GM19395 (cell line): ENCODE results near the gene COMP.
"Not testable (repeated sequence)": the region's sequence is repeated elsewhere in the genome, so short reads cannot be mapped to it uniquely, and the experiment has no call there.

Source experiments
- ATAC-seq: cut with Tn5 transposase; IDR thresholded peaks from one replicate; pipeline ENCODE4 v1.9.1; 2021; ENCODE audit warnings: mild to moderate bottlenecking, moderate library complexity; ENCODE audit not compliant: unreplicated experiment

Gene COMP

DNA sequence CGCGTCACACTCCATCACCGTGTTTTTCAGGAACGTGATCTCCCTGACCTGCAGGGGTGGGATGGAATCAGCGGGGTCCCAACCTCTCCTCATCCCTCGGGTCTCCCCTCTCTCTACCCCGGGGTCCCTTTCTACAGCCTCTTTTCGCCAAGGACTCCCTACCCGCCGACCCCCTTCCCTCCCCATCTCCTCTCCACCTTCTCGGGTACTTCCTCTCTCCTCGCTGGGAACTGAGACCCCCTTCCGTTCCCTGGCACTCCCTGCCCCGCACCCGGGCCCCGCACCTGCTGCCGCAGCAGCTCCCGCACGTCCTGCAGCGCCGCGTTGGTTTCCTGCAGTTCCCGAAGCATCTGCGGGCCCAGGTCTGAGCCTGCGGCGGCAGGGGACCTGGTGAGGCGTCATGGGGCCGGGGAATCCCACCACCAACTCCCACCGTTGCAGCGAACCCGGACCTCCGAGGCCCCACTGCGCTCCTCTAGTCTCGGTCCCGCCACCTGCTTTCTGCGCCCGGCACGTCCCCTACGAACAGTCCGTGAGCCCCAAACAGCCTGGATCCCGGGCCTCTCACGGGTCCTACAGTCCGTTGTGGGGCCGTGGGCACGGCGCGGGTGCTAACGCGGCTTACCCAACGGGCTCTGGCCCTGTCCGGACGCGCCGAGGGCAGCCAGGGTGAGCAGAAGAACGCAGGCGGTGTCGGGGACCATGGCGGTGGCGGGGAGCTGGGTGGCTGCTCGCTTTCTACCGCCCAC lies at the start of gene COMP:
Gene COMP, minus strand, starts transcription at position 740 of the 749 bp plus-strand sequence. Its CDS starts 36 bp downstream, at position 704.
- no peak for ATAC-seq

- ATAC-seq, result no peak
Observed at GRCh38 chr19:18840288-18841267, 49.5 kb upstream of the COMP start.

DNA sequence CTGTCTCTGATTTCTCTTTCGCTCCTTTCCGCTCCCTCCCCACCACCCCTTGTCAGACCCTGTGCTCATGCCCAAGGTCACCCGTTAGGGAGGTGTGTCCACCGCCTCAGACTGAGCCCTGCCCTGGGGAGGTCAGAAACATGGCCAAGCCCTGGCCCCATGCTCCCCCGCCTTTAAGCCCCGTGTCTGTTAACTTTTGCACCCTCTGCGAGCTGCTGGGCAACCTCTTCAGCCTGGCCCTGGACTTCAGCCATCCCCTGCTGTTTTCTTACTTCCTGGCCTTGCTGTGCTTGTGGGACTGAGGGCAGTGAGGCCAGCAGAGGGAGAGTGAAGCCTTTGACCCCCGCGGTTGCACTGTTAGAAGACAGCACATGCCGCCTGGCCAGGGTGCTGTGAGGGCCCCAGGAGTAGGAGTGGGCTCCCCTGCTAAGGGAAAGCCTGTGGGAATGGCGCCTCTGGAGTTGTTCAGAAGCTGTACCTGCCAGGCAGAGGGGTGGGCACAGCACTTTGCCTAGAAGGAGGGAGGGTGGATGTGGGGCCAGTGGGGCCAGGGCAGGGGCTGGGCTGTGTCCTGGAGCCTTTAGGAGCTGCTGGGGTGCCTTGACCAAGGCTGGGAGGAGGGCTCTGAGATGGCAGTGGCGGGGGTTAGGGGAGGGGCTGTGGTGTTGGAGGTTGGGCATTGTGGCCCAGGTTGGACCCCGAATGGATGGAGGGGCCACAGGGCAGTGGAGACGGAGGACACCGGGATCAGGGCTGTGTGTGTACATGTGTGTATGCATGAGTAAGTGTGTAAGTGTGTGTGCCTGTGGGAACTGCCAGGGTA lies 48.6 kb upstream of the COMP start:
- no peak for ATAC-seq

DNA sequence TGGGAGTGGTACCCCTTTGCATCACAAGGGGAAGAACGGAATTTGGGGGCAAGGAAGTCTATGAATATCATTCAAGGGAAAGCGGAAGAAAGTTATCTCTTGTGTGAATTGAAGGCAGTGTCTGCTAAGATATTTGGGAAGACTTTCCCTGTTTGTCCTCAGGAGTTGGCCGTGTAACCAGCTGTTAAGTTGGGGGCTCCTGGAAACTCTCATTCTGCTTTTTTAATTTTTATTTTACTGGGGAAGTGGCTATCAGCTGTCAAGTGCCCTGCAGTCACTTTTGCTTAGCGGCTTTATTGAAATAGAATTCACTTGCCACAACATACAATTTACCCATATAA lies 43.5 kb upstream of the COMP start:
- no peak for ATAC-seq

DNA sequence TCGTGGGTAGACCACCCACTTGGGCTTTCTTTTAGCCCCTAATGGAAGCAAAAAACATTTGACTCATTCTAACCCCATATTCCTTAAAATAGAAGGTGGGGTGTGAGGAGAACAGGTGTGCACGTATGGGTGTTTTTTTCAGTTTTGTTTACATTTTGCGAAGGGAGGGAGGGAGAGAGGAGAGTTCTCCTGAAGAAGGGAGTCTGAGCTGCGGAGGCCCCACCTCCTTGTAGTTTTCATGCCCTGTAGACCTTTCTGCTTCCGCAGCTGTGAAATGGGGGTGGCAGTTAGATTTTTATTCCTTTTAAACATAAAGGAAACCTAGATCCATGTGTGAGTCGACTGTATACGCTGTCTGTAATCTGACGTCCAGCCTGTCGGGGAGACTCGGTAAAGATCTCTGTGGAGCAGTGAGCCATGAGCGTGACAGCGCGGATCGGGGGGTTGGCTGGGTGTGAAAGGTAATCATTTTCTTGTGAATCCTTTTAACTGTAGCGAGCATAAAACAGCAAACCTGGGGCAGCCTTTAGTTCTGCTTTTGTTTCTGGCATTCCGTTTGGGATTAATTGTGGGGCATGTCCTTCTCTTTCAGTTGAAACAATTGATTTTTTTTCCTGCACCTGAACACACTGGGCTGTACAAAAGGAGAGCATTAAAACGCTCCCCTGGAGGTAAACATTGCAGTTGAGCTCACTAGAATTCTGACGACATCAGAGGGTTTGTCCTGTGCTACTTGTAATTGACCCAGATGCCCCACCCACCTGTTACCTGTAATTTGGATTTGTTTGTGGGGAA lies 42.9 kb upstream of the COMP start:
- ATAC-seq, result no peak

GRCh38 chr19:18833141-18833476 lies 42.0 kb upstream of the COMP start:
- ATAC-seq, result peak; percentile 5

DNA sequence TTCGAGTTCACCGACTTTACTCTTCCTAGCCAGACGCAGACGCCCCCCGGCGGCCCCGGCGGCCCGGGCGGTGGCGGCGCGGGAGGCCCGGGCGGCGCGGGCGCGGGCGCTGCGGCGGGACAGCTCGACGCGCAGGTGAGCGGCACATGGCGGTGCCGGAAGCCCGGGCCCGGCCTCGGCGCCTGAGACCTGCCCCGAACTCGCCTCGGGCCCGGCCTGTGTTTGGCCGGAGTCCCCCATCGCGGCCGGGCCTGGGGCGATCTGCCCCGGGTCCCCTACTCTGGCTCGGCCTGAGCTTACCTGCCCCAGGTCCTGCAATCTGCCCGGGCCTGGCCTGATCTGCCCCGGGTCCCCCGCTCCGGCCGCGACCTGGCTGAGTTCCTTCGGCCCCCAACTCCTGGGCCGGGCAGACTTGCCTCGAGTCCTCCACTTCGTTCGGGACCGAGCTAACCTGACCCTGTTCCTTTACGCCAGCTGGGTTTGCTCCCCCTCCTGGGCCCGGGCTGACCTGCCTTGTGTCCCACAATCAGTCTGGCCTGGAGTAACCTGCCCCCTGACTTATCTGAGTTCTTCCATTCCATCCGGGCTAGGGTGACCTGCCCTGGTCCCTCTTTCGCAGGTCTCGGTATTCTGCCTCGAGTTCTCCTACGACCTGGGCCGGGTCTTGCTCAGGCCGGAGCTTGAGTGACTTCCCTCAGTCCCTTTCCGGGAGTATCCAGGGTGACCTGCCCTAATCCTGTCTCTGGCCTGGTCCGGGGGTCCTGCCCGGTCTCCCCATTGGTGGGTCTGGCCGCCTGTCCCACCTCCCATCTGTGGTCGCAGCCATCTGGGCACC lies 41.4 kb upstream of the COMP start:
- peak; percentile 35 for ATAC-seq

DNA sequence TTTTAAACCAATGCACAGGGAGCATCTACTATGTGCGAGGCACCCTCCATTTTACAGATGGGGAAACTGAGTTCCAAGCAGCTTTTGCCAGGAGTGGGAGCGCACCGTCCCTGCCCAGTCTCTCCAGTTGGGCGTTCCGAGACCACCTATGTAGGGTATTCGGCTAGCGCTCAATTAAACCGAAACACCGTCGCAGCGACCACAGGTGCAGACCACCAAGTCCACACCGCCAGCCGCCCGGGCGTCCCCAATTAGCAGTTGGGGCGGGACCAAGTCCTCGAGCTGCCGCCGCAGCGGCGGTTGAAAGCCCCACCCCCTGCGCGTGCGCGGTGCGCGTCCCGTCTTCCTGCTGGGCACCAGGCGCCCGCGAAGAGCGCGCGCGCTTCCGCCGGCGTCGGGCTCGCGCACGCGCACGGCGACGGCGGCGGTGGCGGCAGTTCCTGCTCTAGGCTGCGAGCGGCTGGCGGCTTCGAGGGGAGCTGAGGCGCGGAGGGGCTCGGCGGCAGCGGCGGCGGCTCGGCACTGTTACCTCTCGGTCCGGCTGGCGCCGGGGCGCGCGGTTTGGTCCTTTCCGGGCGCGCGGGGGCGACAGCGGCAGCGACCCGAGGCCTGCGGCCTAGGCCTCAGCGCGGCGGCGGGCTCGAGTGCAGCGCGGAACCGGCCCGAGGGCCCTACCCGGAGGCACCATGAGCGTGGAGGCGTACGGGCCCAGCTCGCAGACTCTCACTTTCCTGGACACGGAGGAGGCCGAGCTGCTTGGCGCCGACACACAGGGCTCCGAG lies 40.6 kb upstream of the COMP start, which contains the start of gene UPF1:
Gene UPF1, plus strand, starts transcription at position 436 of the 782 bp plus-strand sequence. Its CDS starts 251 bp downstream, at position 687.
- peak; percentile 66 for ATAC-seq

- no peak for ATAC-seq
Observed at GRCh38 chr19:18830488-18830887, 39.4 kb upstream of the COMP start.

- ATAC-seq, result no peak
Observed at GRCh38 chr19:18828786-18829185, 37.7 kb upstream of the COMP start.

DNA sequence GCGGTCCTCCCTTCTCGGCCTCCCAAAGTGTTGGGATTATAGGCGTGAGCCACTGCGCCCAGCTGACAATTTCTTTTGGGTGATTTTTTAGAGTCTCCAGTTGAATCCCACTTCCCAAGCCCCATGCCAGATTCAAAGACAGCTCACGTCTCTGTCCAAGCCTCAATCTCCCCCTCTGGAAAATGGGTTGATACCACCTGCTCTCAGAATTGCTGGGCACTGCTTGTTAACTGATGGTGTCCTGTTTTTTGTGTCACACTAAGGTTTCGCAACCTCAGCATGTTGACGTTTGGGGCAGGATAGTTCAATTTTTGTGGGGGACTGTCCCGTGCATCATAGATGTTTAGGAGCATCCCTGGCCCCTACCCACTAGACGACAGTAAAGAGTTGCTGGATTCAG lies 26.5 kb upstream of the COMP start:
- ATAC-seq, result no peak

DNA sequence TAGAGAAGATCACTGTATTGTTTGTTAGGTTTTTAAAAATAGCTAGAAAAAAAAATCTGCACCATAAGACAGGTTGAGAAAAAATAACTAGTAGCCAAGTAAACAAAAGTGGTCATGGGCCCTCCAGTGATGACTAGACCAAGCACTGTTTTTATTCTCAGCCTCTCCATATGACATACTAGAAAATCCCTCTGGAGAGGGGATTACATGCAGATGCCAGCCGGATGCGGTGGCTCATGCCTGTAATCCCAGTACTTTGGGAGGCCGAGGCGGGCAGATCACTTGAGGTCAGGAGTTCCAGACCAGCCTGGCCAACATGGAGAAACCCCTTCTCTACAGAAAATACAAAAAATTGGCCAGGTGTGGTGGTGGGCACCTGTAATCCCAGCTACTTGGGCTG lies 25.5 kb upstream of the COMP start:
- not testable (repeated sequence) for ATAC-seq

GRCh38 chr19:18815673-18816072 lies 24.6 kb upstream of the COMP start:
- no peak for ATAC-seq

- no peak for ATAC-seq
Observed at GRCh38 chr19:18814063-18814462, 23.0 kb upstream of the COMP start.

DNA sequence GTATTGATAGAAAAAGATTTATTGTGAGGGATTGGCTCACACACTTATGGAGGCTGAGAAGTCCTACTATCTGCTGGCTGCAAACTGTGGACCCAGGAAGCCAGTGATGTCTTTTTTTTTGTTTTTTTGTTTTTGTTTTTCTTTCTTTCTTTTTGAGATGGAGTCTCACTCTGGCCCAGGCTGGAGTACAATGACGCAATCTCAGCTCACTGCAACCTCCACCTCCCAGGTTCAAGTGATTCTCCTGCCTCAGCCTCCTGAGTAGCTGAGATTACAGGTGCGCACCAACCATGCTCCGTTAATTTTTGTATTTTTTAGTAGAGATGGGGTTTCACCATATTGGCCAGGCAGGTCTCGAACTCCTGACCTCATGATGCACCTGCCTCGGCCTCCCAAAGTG lies 20.5 kb upstream of the COMP start:
- not testable (repeated sequence) for ATAC-seq

- ATAC-seq, result no peak
Observed at GRCh38 chr19:18809149-18809868, 18.2 kb upstream of the COMP start.

GRCh38 chr19:18807861-18808331 lies 16.8 kb upstream of the COMP start:
- no peak for ATAC-seq

DNA sequence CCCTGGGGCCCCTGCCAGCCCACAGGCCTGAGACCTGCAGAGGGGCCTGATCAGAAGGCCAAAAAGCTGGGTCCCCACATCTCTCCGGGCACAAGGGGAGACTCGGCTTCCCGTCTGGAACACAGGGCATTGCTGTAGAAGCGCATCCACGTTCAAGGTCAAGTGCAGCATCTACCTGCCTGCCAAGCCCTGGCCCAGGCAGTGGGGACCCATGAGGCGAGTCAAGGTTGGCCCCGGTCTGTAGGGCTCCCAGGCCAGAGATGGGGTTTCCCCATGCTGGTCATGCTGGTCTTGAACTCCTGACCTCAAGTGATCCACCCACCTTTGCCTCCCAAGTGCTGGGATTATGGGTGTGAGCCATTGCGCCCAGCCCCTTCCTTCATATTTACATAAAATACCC lies 13.5 kb upstream of the COMP start:
- no peak for ATAC-seq
